ENCODE measurements around the gene NUCKS1.

GRCh38 chr1:205756552-205756951, 6.6 kb upstream of the NUCKS1 start:
- TF ChIP-seq CTCF (IDR thresholded peaks at IDR 0.05), result no peak
- no peak for TF ChIP-seq EZH2 (IDR thresholded peaks at IDR 0.05)
- no peak for TF ChIP-seq EZH2phosphoT487 (IDR thresholded peaks at IDR 0.05)
